Measurements from ENCODE around the gene ASCC1.
"Not testable (repeated sequence)": the region's sequence is repeated elsewhere in the genome, so short reads cannot be mapped to it uniquely, and the experiment has no call there.

DNA sequence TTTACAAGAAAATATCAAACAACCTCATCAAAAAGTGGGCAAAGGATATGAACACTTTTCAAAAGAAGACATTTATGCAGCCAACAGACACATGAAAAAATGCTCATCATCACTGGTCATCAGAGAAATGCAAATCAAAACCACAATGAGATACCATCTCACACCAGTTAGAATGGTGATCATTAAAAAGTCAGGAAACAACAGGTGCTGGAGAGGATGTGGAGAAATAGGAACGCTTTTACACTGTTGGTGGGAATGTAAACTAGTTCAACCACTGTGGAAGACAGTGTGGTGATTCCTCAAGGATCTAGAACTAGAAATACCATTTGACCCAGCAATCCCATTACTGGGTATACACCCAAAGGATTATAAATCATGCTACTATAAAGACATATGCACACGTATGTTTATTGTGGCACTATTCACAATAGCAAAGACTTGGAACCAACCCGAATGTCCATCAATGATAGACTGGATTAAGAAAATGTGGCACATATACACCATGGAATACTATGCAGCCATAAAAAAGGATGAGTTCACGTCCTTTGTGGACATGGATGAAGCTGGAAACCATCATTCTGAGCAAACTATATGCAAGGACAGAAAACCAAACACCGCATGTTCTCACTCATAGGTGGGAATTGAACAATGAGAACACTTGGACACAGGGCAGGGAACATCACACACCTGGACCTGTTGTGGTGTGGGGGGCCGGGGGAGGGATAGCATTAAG lies 65.2 kb downstream of the ASCC1 start:
- TF ChIP-seq, protein P1, sequence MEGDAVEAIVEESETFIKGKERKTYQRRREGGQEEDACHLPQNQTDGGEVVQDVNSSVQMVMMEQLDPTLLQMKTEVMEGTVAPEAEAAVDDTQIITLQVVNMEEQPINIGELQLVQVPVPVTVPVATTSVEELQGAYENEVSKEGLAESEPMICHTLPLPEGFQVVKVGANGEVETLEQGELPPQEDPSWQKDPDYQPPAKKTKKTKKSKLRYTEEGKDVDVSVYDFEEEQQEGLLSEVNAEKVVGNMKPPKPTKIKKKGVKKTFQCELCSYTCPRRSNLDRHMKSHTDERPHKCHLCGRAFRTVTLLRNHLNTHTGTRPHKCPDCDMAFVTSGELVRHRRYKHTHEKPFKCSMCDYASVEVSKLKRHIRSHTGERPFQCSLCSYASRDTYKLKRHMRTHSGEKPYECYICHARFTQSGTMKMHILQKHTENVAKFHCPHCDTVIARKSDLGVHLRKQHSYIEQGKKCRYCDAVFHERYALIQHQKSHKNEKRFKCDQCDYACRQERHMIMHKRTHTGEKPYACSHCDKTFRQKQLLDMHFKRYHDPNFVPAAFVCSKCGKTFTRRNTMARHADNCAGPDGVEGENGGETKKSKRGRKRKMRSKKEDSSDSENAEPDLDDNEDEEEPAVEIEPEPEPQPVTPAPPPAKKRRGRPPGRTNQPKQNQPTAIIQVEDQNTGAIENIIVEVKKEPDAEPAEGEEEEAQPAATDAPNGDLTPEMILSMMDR (conservative IDR thresholded peaks at IDR 0.05 in 1 of 2, IDR thresholded peaks at IDR 0.05 in 1 of 2; ENCODE audit: low read depth in 1 of 2, low read length in 2 of 2): not testable (repeated sequence)
- not testable (repeated sequence) for TF ChIP-seq EZH2 (IDR thresholded peaks at IDR 0.05; ENCODE audit: low read length, missing control alignments)
